Left ventricle myocardium superior (tissue), 1 donor: ENCODE data around the gene DBI. TPM values are rescaled to one million over a fixed set of nuclear protein-coding genes. Genes with fewer than 3 reads are reported as not detected.

Experiments used
- ATAC-seq: fragments of 200-7000 bp; cut with Tn5 transposase; one replicate; pipeline ENCODE4 v1.9.1; 2020; ENCODE audit warnings: mild to moderate bottlenecking, moderate library complexity
- DNase-seq: peaks from one replicate; pipeline ENCODE4 v3.0.0-alpha.2; 2020
- intact Hi-C: fragments of 100-400 bp; cut with micrococcal nuclease; formaldehyde crosslinking; loops from one replicate; pipeline ENCODE4 v1.11.0; 2022
- total RNA-seq: library from RNA; stranded (reverse); fragmentation: NEBNext Ultra II Directional; extraction: Animal tissue kit (Norgen Biotek cat#: 25700); gene quantifications from one replicate; pipeline ENCODE4 v1.2.1, GENCODE V29; 2021
- donor health status: DM: no; HTN: yes; CAD: no; lungs with severe emphysema.

Gene DBI
- total RNA-seq, 1 donor from 2014 or later, result 315 TPM

DNA sequence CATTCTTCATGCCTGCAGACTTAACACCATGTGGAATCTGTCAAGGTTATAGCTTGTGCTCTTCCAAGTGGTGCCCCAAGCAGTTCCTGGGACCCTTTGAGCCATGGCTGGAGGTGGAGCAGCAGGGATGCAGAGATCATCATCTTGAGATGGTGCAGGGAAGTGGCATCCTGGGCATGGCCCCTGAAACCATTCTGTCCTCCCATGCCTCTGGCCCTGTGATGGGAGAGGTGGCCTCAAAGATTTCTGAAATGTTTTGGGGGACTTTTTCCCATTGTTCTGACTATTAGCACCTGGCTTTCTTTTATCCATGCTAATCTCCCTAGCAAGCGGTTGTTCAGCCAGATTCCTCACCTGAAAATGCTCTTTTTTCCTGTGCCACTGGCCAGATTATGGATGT is 54.5 kb downstream of the DBI start:
- ATAC-seq, result no peak
- intact Hi-C loops, result no loop called here

GRCh38 chr2:119421741-119422140 is 55.0 kb downstream of the DBI start:
- ATAC-seq (no peak), DNase-seq (no peak)
- intact Hi-C loops, result no loop called here

More for the DNA sequence above, 54.5 kb downstream of the DBI start:
- no peak for DNase-seq

Other genes starting within 250 kb of the DBI start
- gene C1QL2, start 208.2 kb upstream of the DBI start, total RNA-seq, result not detected
- gene STEAP3, start 143.1 kb upstream of the DBI start, total RNA-seq, result 11.8 TPM
- gene C2orf76, start 143 bp upstream of the DBI start, total RNA-seq, result 6.5 TPM
- gene TMEM37, start 64.9 kb downstream of the DBI start, total RNA-seq, result 2.9 TPM
- gene SCTR, start 157.5 kb downstream of the DBI start, total RNA-seq, result 1.0 TPM
- gene CFAP221, start 177.5 kb downstream of the DBI start, total RNA-seq, result 0.79 TPM